Glutamatergic neuron (in vitro differentiated cells): ENCODE measurements around the gene MKI67. TPM values are rescaled to one million over a fixed set of nuclear protein-coding genes. Genes with fewer than 3 reads are reported as not detected.

Source experiments
- DNase-seq: peaks from one replicate; pipeline ENCODE4 v3.0.0; 2022
- H3K27ac Mint-ChIP-seq: one replicate; pipeline ENCODE4 v1.8.0; 2020; ENCODE audit warnings: mild to moderate bottlenecking, mixed read lengths, inconsistent platforms; ENCODE audit not compliant: unreplicated experiment
- H3K27me3 Mint-ChIP-seq: one replicate; pipeline ENCODE4 v1.8.0; 2020; ENCODE audit warnings: mild to moderate bottlenecking, moderate library complexity, mixed read lengths, inconsistent platforms; ENCODE audit not compliant: unreplicated experiment
- H3K36me3 Mint-ChIP-seq: one replicate; pipeline ENCODE4 v1.8.0; 2020; ENCODE audit warnings: mild to moderate bottlenecking, mixed read lengths, inconsistent platforms; ENCODE audit not compliant: unreplicated experiment
- H3K4me1 Mint-ChIP-seq: one replicate; pipeline ENCODE4 v1.8.0; 2020; ENCODE audit warnings: mild to moderate bottlenecking, low read depth, mixed read lengths, inconsistent platforms; ENCODE audit not compliant: unreplicated experiment
- H3K4me3 Mint-ChIP-seq: one replicate; pipeline ENCODE4 v1.8.0; 2020; ENCODE audit warnings: mild to moderate bottlenecking, mixed read lengths, inconsistent platforms; ENCODE audit not compliant: unreplicated experiment
- H3K9me3 Mint-ChIP-seq: one replicate; pipeline ENCODE4 v1.8.0; 2020; ENCODE audit warnings: mild to moderate bottlenecking, moderate library complexity, mixed read lengths, inconsistent platforms; ENCODE audit not compliant: unreplicated experiment
- total RNA-seq: library from RNA; stranded (reverse); fragmentation: NEBNext Ultra II Directional; extraction: Animal tissue kit (Norgen Biotek cat#: 25700); gene quantifications from one replicate; pipeline ENCODE4 v1.2.1, GENCODE V29; 2021; ENCODE audit not compliant: unreplicated experiment
- TF ChIP-seq, protein P1 (sequence below): fragments of 200-600 bp; sonication (generic); IDR thresholded peaks from one replicate; pipeline ENCODE4 v1.5.0; 2021; ENCODE audit not compliant: partially characterized antibody, unreplicated experiment

MKI67 gene
- total RNA-seq, 1 donor from 2014 or later: 14.7 TPM

DNA sequence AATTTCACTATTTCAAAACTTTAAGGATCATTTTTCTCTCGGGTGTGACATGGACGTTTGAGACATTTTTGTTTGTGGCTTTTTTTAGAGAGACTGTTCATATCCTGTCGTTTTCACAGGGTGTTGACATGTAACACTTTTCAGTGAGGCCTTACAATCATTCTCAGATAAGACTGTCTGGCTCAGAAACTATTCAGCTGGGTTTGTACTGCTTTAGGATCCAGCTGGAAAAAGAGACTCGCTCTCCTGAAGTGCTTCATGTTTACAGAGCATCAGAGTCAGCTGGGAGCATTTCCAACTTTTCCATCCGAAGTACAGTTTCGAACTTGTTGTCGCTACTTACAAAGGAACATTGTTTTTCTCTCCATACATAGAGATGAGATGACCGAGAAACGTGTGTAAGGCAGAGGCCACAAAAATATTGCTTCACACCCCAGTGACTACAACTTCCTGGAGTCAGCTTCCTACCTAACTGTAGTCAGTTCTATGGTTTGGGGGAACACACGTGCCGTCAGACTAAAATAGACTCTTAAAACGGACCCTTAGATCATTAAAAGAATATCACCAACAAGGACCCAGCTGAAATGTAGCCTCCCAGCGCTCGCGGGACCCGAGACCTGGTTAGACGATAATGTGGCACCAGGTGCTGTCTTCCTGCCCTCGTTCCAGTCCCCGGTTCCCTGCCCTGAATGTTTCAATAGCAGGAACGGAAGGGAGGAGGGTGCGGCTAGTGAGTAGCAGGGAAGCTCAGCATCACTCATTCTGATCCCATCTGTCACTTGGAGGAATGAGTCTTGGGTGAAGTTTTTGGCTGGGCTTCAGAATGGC lies 78.0 kb downstream of the MKI67 start:
- Mint-ChIP-seq H3K4me3 (no peak overlapping the region), H3K27ac (no peak overlapping the region), H3K4me1 (no peaks in the 10 kb centered on the region), H3K27me3 (peaks cover 2% of the 10 kb centered on the region), H3K36me3 (no peaks in the 10 kb centered on the region), H3K9me3 (no peaks in the 10 kb centered on the region)
- TF ChIP-seq, protein P1, sequence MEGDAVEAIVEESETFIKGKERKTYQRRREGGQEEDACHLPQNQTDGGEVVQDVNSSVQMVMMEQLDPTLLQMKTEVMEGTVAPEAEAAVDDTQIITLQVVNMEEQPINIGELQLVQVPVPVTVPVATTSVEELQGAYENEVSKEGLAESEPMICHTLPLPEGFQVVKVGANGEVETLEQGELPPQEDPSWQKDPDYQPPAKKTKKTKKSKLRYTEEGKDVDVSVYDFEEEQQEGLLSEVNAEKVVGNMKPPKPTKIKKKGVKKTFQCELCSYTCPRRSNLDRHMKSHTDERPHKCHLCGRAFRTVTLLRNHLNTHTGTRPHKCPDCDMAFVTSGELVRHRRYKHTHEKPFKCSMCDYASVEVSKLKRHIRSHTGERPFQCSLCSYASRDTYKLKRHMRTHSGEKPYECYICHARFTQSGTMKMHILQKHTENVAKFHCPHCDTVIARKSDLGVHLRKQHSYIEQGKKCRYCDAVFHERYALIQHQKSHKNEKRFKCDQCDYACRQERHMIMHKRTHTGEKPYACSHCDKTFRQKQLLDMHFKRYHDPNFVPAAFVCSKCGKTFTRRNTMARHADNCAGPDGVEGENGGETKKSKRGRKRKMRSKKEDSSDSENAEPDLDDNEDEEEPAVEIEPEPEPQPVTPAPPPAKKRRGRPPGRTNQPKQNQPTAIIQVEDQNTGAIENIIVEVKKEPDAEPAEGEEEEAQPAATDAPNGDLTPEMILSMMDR: no peak
- no peak for DNase-seq

GRCh38 chr10:128047351-128047750 lies 78.9 kb downstream of the MKI67 start:
- no peaks in the 10 kb centered on the region for H3K9me3 Mint-ChIP-seq
- TF ChIP-seq, protein P1: no peak
- no peak for DNase-seq
- H3K4me1 Mint-ChIP-seq: no peaks in the 10 kb centered on the region
- no peak overlapping the region for H3K4me3 Mint-ChIP-seq
- H3K36me3 Mint-ChIP-seq: no peaks in the 10 kb centered on the region
- H3K27ac Mint-ChIP-seq: no peak overlapping the region
- peaks cover 2% of the 10 kb centered on the region for H3K27me3 Mint-ChIP-seq

DNA sequence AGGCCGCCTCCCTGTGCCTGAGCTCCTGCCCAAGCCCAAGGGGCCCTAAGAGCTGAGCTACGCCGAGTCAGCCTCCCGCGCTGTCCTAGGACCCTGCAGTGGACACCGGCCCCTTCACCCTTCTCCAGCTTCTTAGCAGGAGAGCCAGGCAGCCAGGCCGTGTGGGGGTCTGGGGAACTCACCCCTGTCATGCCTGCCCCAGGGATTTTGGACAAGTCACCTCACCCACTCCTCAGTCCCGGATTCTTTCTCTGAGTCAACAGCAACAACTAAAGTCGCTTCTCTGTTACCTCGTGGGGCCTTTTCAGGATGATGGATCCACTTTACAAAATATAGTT lies 79.3 kb downstream of the MKI67 start:
- Mint-ChIP-seq H3K9me3 (no peaks in the 10 kb centered on the region), H3K27ac (no peak overlapping the region), H3K36me3 (no peaks in the 10 kb centered on the region), H3K4me1 (no peaks in the 10 kb centered on the region), H3K27me3 (peaks cover 2% of the 10 kb centered on the region), H3K4me3 (no peak overlapping the region)
- no peak for DNase-seq
- TF ChIP-seq, protein P1: no peak

Other genes with a start within 250 kb of the MKI67 start
- gene CLRN3, start 233.5 kb downstream of the MKI67 start, total RNA-seq: not detected
- 2.6 TPM for gene PTPRE, start 219.3 kb downstream of the MKI67 start, total RNA-seq